ENCODE results near the gene UAP1. TPM values are rescaled to one million over a fixed set of nuclear protein-coding genes. Genes with fewer than 3 reads are reported as not detected.

UAP1 gene
- total and polyA plus RNA-seq, 11 donors: 18.1 to 34.3 (median 21.1) TPM

- no peak for DNase-seq
- Histone ChIP-seq H3K9me3 (no peaks in the 10 kb centered on the region), H3K4me1 (peaks cover 0 to 3% (median 0%) of the 10 kb centered on the region in 12 donors), H3K4me3 (no peak overlapping the region), H3K27ac (peak overlapping the region in 3 of 12 donors; percentile 27 to 55 (median 33)), H3K36me3 (no peaks in the 10 kb centered on the region), H3K27me3 (no peaks in the 10 kb centered on the region)
- TF ChIP-seq POLR2A (IDR thresholded peaks at IDR 0.05): no peak
- no peak for TF ChIP-seq CTCF (IDR thresholded peaks at IDR 0.05)
- 76 to 88% (median 84%) methylated on average over 1 of the region's 1 CpG for WGBS, 4 donors
- intact Hi-C loops (cut with DNase I): no loop called here
- peak in 3 of 4 donors; percentile 59 to 80 (median 74) for ATAC-seq
These were observed 7.3 kb upstream of the UAP1 start for GRCh38 chr1:162554258-162554657.

GRCh38 chr1:162557536-162557935, 4.0 kb upstream of the UAP1 start:
- no peaks in the 10 kb centered on the region for H3K36me3 ChIP-seq
- H3K27ac ChIP-seq: no peak overlapping the region
- peaks cover 0 to 17% (median 9%) of the 10 kb centered on the region in 12 donors for H3K4me1 ChIP-seq
- TF ChIP-seq CTCF (IDR thresholded peaks at IDR 0.05) (no peak), POLR2A (IDR thresholded peaks at IDR 0.05) (no peak)
- intact Hi-C loops (cut with DNase I): loop anchor here in 1 of 10 donors (5.0 kb wide), 1 partner anchor 60 kb away; the partner anchor contains the start of gene UHMK1
- no peak for ATAC-seq
- no peaks in the 10 kb centered on the region for H3K27me3 ChIP-seq
- H3K9me3 ChIP-seq: no peaks in the 10 kb centered on the region
- no peak for DNase-seq
- no peak overlapping the region for H3K4me3 ChIP-seq
- 64 to 83% (median 74%) methylated on average over 3 of the region's 3 CpGs for WGBS, 4 donors

GRCh38 chr1:162560303-162561036, 1.1 kb upstream of the UAP1 start:
- Histone ChIP-seq H3K36me3 (no peaks in the 10 kb centered on the region), H3K4me1 (peaks cover 3 to 39% (median 14%) of the 10 kb centered on the region in 12 donors), H3K4me3 (peak overlapping the region; percentile 43 to 98 (median 82)), H3K9me3 (no peaks in the 10 kb centered on the region), H3K27ac (peak overlapping the region; percentile 90 to 99 (median 96)), H3K27me3 (no peaks in the 10 kb centered on the region)
- no peak for TF ChIP-seq CTCF (IDR thresholded peaks at IDR 0.05)
- 39 to 49% (median 42%) methylated on average over 8 to 9 of the region's 9 CpGs for WGBS, 4 donors
- peak; percentile 0 to 31 (median 10) for ATAC-seq
- no peak for DNase-seq
- intact Hi-C loops (cut with DNase I): loop anchor here in 5 of 10 donors (5.0 kb wide), 1 partner anchor 63 kb away; the partner anchor contains the start of gene UHMK1 (in 5 of the 5)

GRCh38 chr1:162561037-162561615, 396 bp upstream of the UAP1 start:
- intact Hi-C loops (cut with DNase I): loop anchor here in 5 of 10 donors (5.0 kb wide), 1 partner anchor 64 kb away; the partner anchor contains the start of gene UHMK1 (in 5 of the 5)
- TF ChIP-seq POLR2A (IDR thresholded peaks at IDR 0.05): peak in 1 of 2 donors; percentile 55
- TF ChIP-seq CTCF (IDR thresholded peaks at IDR 0.05): no peak
- Histone ChIP-seq H3K36me3 (peaks cover 0 to 6% (median 0%) of the 10 kb centered on the region in 9 donors), H3K4me3 (peak overlapping the region; percentile 65 to 98 (median 84)), H3K9me3 (no peaks in the 10 kb centered on the region), H3K4me1 (peaks cover 3 to 39% (median 14%) of the 10 kb centered on the region in 12 donors), H3K27ac (peak overlapping the region; percentile 90 to 99 (median 96)), H3K27me3 (no peaks in the 10 kb centered on the region)
- DNase-seq (peak; percentile 99), ATAC-seq (peak; percentile 97 to 99 (median 98))
- WGBS, 4 donors: 0 to 1% (median 1%) methylated on average over 19 to 53 of the region's 53 CpGs; no CpG with 5 or more reads in 1 of the 4 donors
